Keratinocyte (primary cell): ENCODE data around the gene SPOCK1. TPM values are rescaled to one million over a fixed set of nuclear protein-coding genes. Genes with fewer than 3 reads are reported as not detected.

ENCODE experiments used
- DNase-seq: peaks from one replicate; pipeline ENCODE4 v3.0.0-alpha.2; 2011; ENCODE audit warnings: low read depth, missing footprints, low spot score
- FAIRE-seq: peaks from 2 replicates; lab custom pipeline; 2011; peaks lifted over from hg19 to GRCh38; lab: Jason Lieb, UNC
- H2AFZ ChIP-seq: 2 replicates; pipeline ENCODE4 v1.6.0; 2012; ENCODE audit warnings: low read length, control low read depth, inconsistent platforms; ENCODE audit not compliant: control insufficient read depth
- H3K27ac ChIP-seq: 2 replicates; pipeline ENCODE4 v1.5.1; 2011; ENCODE audit warnings: low read length; ENCODE audit not compliant: control insufficient read depth, insufficient read depth
- H3K27me3 ChIP-seq: 3 replicates; pipeline ENCODE4 v1.6.0; 2011; ENCODE audit warnings: low read length; ENCODE audit not compliant: control insufficient read depth, insufficient read depth; ENCODE audit errors: extremely low read depth
- H3K36me3 ChIP-seq, 2 experiments: 2 replicates in 1 of 2; 3 replicates in 1 of 2; pipeline ENCODE4 v1.5.1; 2011; ENCODE audit warnings: low read length in 2 of 2, mild to moderate bottlenecking in 1 of 2; ENCODE audit not compliant: control insufficient read depth in 2 of 2, insufficient read depth in 2 of 2; ENCODE audit errors: extremely low read depth in 1 of 2
- H3K4me1 ChIP-seq: 3 replicates; pipeline ENCODE4 v1.5.1; 2011; ENCODE audit warnings: low read length; ENCODE audit not compliant: control insufficient read depth, insufficient read depth; ENCODE audit errors: extremely low read depth
- H3K4me2 ChIP-seq: 3 replicates; pipeline ENCODE4 v1.6.0; 2011; ENCODE audit warnings: low read depth, low read length; ENCODE audit not compliant: control insufficient read depth, insufficient read depth; ENCODE audit errors: extremely low read depth
- H3K4me3 ChIP-seq, 3 experiments: fragments of 200-600 bp in 1 of 3; sonication (generic) in 1 of 3; 2 replicates in 2 of 3; 3 replicates in 1 of 3; pipeline ENCODE4 v1.5.1; 2011 to 2016; ENCODE audit warnings: low read length in 3 of 3, mild to moderate bottlenecking in 3 of 3, control low read depth in 2 of 3, inconsistent platforms in 1 of 3, low read depth in 1 of 3, mixed read lengths in 1 of 3, mixed run types in 1 of 3, moderate library complexity in 1 of 3; ENCODE audit not compliant: control insufficient read depth in 2 of 3, insufficient read depth in 2 of 3; ENCODE audit errors: extremely low read depth in 1 of 3
- H3K79me2 ChIP-seq: 2 replicates; pipeline ENCODE4 v1.6.0; 2012; ENCODE audit warnings: low read length; ENCODE audit not compliant: control insufficient read depth, insufficient read depth
- H3K9ac ChIP-seq: 3 replicates; pipeline ENCODE4 v1.6.0; 2011; ENCODE audit warnings: low read length; ENCODE audit not compliant: control insufficient read depth, insufficient read depth; ENCODE audit errors: extremely low read depth
- H3K9me1 ChIP-seq: 3 replicates; pipeline ENCODE4 v1.6.0; 2011; ENCODE audit warnings: low read length; ENCODE audit not compliant: control insufficient read depth, insufficient read depth; ENCODE audit errors: extremely low read depth
- H3K9me3 ChIP-seq: 2 replicates; pipeline ENCODE4 v1.5.1; 2012; ENCODE audit warnings: low read depth, low read length; ENCODE audit not compliant: control insufficient read depth
- H4K20me1 ChIP-seq: 3 replicates; pipeline ENCODE4 v1.6.0; 2011; ENCODE audit warnings: low read length; ENCODE audit not compliant: control insufficient read depth, insufficient read depth; ENCODE audit errors: extremely low read depth
- CTCF ChIP-seq, 3 experiments: IDR thresholded peaks in 1 of 3; conservative IDR thresholded peaks in 1 of 3; optimal IDR thresholded peaks in 1 of 3; 2 replicates in 2 of 3; 3 replicates in 1 of 3; pipeline versions ENCODE3 to v1.5.1; 2011; ENCODE audit warnings: low read length in 3 of 3, mild to moderate bottlenecking in 3 of 3, moderate library complexity in 2 of 3, control low read depth in 1 of 3, inconsistent platforms in 1 of 3; ENCODE audit not compliant: insufficient read depth in 2 of 3; ENCODE audit errors: extremely low read depth in 1 of 3
- EZH2 ChIP-seq: IDR thresholded peaks from one replicate; pipeline ENCODE4 v1.6.1; 2012; ENCODE audit warnings: inconsistent platforms, mild to moderate bottlenecking, low read length, moderate library complexity
- dilution Hi-C: fragments of 300-500 bp; cut with MboI; formaldehyde crosslinking; loops from one replicate; pipeline ENCODE4 v1.7.0; 2020; ENCODE audit warnings: low sequenced_read_pairs; ENCODE audit not compliant: extremely low pct_ligation_motif_present
- polyA plus RNA-seq, 5 experiments: library from polyadenylated mRNA; depleted of rRNA in 3 of 5; stranded (reverse) in 3 of 5; stranded (forward) in 1 of 5; unstranded in 1 of 5; fragments of >200 nt; gene quantifications; 1 replicate in 1 of 5; 2 replicates in 3 of 5; 3 replicates in 1 of 5; pipeline versions ENCODE4 v1.2.1 to v1.2.3, GENCODE V29; 2011 to 2012; ENCODE audit warnings: missing spikeins in 2 of 5, low read depth in 1 of 5, low replicate concordance in 1 of 5

SPOCK1 gene
- polyA plus RNA-seq, 1 donor (not counting 4 experiments of a cell fraction or from before 2014, with no cell fraction given) = 5.5 TPM

GRCh38 chr5:137503456-137503855, 4.3 kb upstream of the SPOCK1 start:
- no peak for TF ChIP-seq EZH2
- no peak for TF ChIP-seq CTCF (optimal IDR thresholded peaks at IDR 0.05 in 1 of 3, IDR thresholded peaks at IDR 0.05 in 1 of 3, conservative IDR thresholded peaks at IDR 0.05 in 1 of 3; ENCODE audit: extremely low read depth in 1 of 3, insufficient read depth in 2 of 3, low read length in 3 of 3)
- dilution Hi-C loops = no loop called here
- Histone ChIP-seq H3K9me1 (no peaks in the 10 kb centered on the region), H3K4me2 (no peak overlapping the region), H3K27me3 (peaks cover 10% of the 10 kb centered on the region), H4K20me1 (no peaks in the 10 kb centered on the region), H3K4me3 (no peak overlapping the region), H3K79me2 (no peaks in the 10 kb centered on the region), H2AFZ (no peak overlapping the region), H3K4me1 (peaks cover 3% of the 10 kb centered on the region), H3K9ac (no peak overlapping the region), H3K36me3 (no peaks in the 10 kb centered on the region), H3K9me3 (no peaks in the 10 kb centered on the region), H3K27ac (no peak overlapping the region)
- DNase-seq (no peak), FAIRE-seq (no peak)

- Histone ChIP-seq H3K36me3 (no peaks in the 10 kb centered on the region), H3K4me1 (peaks cover 3% of the 10 kb centered on the region), H3K9me3 (no peaks in the 10 kb centered on the region), H3K79me2 (no peaks in the 10 kb centered on the region), H4K20me1 (no peaks in the 10 kb centered on the region), H2AFZ (no peak overlapping the region), H3K9ac (no peak overlapping the region), H3K4me2 (no peak overlapping the region), H3K4me3 (no peak overlapping the region), H3K27ac (no peak overlapping the region), H3K9me1 (no peaks in the 10 kb centered on the region), H3K27me3 (peaks cover 18% of the 10 kb centered on the region)
- TF ChIP-seq CTCF (optimal IDR thresholded peaks at IDR 0.05 in 1 of 3, IDR thresholded peaks at IDR 0.05 in 1 of 3, conservative IDR thresholded peaks at IDR 0.05 in 1 of 3; ENCODE audit: extremely low read depth in 1 of 3, insufficient read depth in 2 of 3, low read length in 3 of 3) (no peak), EZH2 (no peak)
- dilution Hi-C loops = no loop called here
- DNase-seq = no peak
- no peak for FAIRE-seq
Observed at GRCh38 chr5:137502632-137503031, 3.5 kb upstream of the SPOCK1 start.
